ENCODE data around the gene TECPR2. TPM values are rescaled to one million over a fixed set of nuclear protein-coding genes. Genes with fewer than 3 reads are reported as not detected.
A peak's percentile ranks its signal among the peaks of the same experiment; 100 is the strongest.

The TECPR2 gene
- total RNA-seq, 3 donors from 2014 or later (not counting 1 experiment from before 2014, with no cell fraction given) = 10.8 to 18.6 (median 15.3) TPM

- no peak overlapping the region for H3K4me3 ChIP-seq (ENCODE audit: low read length)
- 96% methylated on average over 12 of the region's 12 CpGs for WGBS (ENCODE audit: insufficient coverage)
- intact Hi-C loops (cut with micrococcal nuclease) = no loop called here
- H3K9me3 ChIP-seq (ENCODE audit: control insufficient read depth, insufficient read depth, low read length) = no peaks in the 10 kb centered on the region
- no peak overlapping the region for H3K27ac Mint-ChIP-seq
- DNase-seq (no peak), ATAC-seq (no peak)
- H3K4me1 ChIP-seq (ENCODE audit: control insufficient read depth, insufficient read depth, low read length) = no peaks in the 10 kb centered on the region
- peaks cover 4% of the 10 kb centered on the region for H3K36me3 ChIP-seq (ENCODE audit: control insufficient read depth, insufficient read depth, low read length)
- H3K4me3 Mint-ChIP-seq = no peak overlapping the region
- no peaks in the 10 kb centered on the region for H3K9me3 Mint-ChIP-seq
- no peaks in the 10 kb centered on the region for H3K36me3 Mint-ChIP-seq
- TF ChIP-seq CTCF (IDR thresholded peaks at IDR 0.05) = no peak
- no peaks in the 10 kb centered on the region for H3K4me1 Mint-ChIP-seq
- no peaks in the 10 kb centered on the region for H3K27me3 Mint-ChIP-seq (ENCODE audit: low read depth in 2 of 2)
- H3K27me3 ChIP-seq (ENCODE audit: control insufficient read depth, insufficient read depth, low read length) = no peaks in the 10 kb centered on the region
- H3K27ac ChIP-seq (ENCODE audit: low read length) = no peak overlapping the region
These were observed 69.0 kb downstream of the TECPR2 start for GRCh38 chr14:102431751-102432150.

GRCh38 chr14:102434647-102435175 lies 72.0 kb downstream of the TECPR2 start:
- TF ChIP-seq CTCF (IDR thresholded peaks at IDR 0.05) = no peak
- no peaks in the 10 kb centered on the region for H3K9me3 Mint-ChIP-seq
- intact Hi-C loops (cut with micrococcal nuclease) = no loop called here
- DNase-seq (no peak), ATAC-seq (no peak)
- Histone ChIP-seq H3K27ac (ENCODE audit: low read length) (no peak overlapping the region), H3K4me1 (ENCODE audit: control insufficient read depth, insufficient read depth, low read length) (peaks cover 5% of the 10 kb centered on the region), H3K36me3 (ENCODE audit: control insufficient read depth, insufficient read depth, low read length) (peaks cover 4% of the 10 kb centered on the region), H3K27me3 (ENCODE audit: control insufficient read depth, insufficient read depth, low read length) (no peaks in the 10 kb centered on the region), H3K4me3 (ENCODE audit: low read length) (no peak overlapping the region), H3K9me3 (ENCODE audit: control insufficient read depth, insufficient read depth, low read length) (no peaks in the 10 kb centered on the region)
- no peaks in the 10 kb centered on the region for H3K4me1 Mint-ChIP-seq
- H3K27ac Mint-ChIP-seq = no peak overlapping the region
- no peaks in the 10 kb centered on the region for H3K27me3 Mint-ChIP-seq (ENCODE audit: low read depth in 2 of 2)
- H3K4me3 Mint-ChIP-seq = no peak overlapping the region
- H3K36me3 Mint-ChIP-seq = no peaks in the 10 kb centered on the region
- WGBS (ENCODE audit: insufficient coverage) = 91% methylated on average over 11 of the region's 11 CpGs

GRCh38 chr14:102437997-102438915 lies 75.5 kb downstream of the TECPR2 start:
- peak in 2 of 3 donors; percentile 70 to 96 for ATAC-seq
- H3K27ac Mint-ChIP-seq = no peak overlapping the region
- Histone ChIP-seq H3K4me3 (ENCODE audit: low read length) (no peak overlapping the region), H3K27ac (ENCODE audit: low read length) (no peak overlapping the region), H3K36me3 (ENCODE audit: control insufficient read depth, insufficient read depth, low read length) (peaks cover 20% of the 10 kb centered on the region), H3K27me3 (ENCODE audit: control insufficient read depth, insufficient read depth, low read length) (no peaks in the 10 kb centered on the region), H3K9me3 (ENCODE audit: control insufficient read depth, insufficient read depth, low read length) (no peaks in the 10 kb centered on the region), H3K4me1 (ENCODE audit: control insufficient read depth, insufficient read depth, low read length) (peaks cover 5% of the 10 kb centered on the region)
- H3K9me3 Mint-ChIP-seq = no peaks in the 10 kb centered on the region
- 29% methylated on average over 28 of the region's 31 CpGs for WGBS (ENCODE audit: insufficient coverage)
- no peaks in the 10 kb centered on the region for H3K4me1 Mint-ChIP-seq
- no peaks in the 10 kb centered on the region for H3K36me3 Mint-ChIP-seq
- intact Hi-C loops (cut with micrococcal nuclease) = loop anchor here (1.0 kb wide), 1 partner anchor 78 kb away; no protein-coding TSS in a partner anchor
- H3K27me3 Mint-ChIP-seq (ENCODE audit: low read depth in 2 of 2) = no peaks in the 10 kb centered on the region
- peak; percentile 41 to 87 for DNase-seq
- H3K4me3 Mint-ChIP-seq = no peak overlapping the region
- TF ChIP-seq CTCF (IDR thresholded peaks at IDR 0.05) = peak; percentile 74

Measured in natural killer cell (primary cell).